Measurements from ENCODE around the gene PPIG.
"Not testable (repeated sequence)": the region's sequence is repeated elsewhere in the genome, so short reads cannot be mapped to it uniquely, and the experiment has no call there.

Gene PPIG

DNA sequence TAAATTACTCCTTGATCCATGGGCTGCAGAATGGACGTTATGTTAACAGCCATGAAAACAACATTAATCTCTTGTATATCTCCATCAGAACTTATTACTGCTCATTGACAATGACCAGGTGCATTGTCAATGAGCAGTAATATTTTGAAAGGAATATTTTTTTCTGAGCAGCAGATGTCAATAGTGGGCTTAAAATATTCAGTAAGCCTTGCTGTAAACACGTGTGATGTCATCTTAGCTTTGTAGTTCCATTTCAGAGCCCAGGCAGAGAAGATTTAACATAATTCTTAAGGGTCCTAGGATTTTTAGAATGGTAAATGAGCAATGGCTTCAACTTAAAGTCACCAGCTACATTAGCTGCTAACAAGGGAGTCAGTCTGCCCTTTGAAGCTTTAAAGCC lies 83.4 kb downstream of the PPIG start:
- no peak for DNase-seq

DNA sequence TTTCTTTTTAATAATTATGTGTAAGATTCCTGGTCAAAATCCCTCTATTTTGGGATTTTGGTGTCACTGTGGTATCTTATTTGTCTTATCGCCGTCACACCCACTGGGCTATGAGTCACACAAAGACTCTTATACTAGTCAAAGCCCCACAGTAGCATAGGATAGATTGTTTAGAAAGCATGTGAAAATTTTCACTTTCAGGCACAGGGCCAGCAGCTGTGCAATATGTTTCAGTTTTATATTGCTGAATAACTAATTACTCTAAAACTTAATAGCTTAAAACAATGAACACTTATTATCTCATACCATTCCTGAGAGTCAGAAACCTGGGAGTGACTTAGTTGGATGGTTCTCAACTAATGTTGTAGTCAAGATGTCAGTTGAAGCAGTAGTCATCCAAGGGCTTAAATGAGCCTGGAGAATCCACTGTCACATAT lies 86.1 kb downstream of the PPIG start:
- DNase-seq = no peak

DNA sequence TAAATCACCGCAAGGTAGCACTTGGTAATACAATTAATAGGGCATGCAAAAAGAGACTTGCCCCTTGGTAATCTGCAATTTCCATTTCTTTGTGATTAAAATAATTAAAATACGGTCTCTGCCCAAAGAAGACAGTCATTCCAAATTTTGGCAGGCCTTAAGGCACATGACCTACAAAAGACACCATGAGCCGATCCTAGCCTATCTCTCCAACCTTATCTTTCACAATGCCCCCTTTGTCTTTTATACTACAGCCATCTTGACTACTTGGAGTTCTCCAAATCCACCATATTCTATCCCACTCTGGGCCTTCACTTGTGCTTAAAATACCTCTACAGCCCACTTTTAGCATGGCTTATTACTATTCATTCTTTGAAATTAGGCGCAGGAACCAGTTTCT lies 86.8 kb downstream of the PPIG start:
- DNase-seq = no peak

DNA sequence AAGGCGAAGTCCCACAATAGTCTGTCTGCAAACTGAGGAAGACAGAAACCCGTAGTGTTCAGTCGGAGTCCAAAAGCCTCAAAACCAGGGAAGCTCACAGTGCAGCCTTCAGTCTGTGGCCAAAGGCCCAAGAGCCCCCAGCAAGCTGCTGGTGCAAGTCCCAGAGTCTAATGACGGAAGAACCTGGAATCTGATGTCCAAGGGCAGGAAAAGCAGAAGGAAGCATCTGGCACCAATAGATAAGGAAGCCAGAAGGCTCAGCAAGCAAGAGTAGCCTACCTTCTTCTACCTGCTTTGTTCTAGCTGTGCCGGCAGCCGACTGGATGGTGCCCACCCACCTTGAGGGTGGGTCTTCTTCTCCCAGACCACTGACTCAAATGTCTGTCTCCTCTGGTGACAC lies 88.3 kb downstream of the PPIG start:
- no peak for DNase-seq

DNA sequence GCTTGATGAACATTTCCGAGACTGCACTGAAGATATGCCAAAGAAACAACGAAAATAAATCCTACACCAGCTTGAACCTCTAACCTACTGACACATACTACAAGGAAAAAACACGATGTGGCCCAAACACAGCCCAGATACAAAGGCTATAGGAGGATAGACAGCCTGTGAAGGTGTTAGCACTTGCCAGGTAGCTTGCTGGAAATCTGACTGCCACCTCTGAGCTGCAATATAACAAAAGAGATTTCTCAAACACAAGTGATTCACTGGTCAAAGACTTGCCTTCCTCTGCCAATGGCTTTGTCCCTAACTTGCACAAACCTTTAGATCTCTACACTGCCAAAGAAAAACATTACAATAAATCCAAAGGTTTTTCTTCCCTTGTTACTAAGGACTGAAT lies 89.0 kb downstream of the PPIG start:
- no peak for DNase-seq

DNA sequence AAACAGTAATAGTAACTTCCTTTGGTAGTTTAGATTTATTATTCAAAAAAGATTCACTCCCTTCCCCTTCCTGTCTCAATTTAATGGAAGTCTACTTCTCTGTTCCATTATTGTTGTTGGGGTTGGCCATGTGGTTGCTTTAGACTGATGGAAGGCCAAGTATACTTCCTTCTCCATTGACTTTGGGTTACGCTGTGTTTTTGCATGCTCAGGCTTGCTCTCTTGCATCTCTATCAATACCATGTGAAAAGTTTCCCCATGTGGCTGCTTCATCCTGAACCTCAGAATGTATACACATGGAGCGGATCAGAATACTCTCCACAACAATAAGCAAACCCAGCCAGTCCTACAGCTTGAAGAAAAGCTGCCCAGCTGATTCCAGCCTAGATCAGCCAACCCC lies 89.8 kb downstream of the PPIG start:
- DNase-seq = no peak

DNA sequence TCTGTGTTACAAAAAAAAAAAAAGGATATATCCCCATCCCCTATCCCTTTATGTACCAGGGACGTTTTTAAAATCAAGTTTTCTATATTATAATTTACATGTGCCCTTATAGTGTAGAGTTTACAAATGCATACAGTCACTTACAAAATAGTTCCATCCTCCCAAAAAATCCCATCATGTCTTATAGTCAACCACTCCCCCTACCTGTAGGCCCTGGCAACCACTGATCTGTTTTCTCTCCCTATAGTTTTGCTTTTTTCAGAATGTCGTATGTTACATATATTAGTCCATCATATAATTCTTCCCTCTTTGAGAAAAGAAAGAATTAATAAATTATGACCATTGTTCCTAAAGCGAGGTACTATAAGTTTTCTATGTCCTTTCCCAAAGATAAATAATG lies 92.2 kb downstream of the PPIG start:
- DNase-seq = no peak

DNA sequence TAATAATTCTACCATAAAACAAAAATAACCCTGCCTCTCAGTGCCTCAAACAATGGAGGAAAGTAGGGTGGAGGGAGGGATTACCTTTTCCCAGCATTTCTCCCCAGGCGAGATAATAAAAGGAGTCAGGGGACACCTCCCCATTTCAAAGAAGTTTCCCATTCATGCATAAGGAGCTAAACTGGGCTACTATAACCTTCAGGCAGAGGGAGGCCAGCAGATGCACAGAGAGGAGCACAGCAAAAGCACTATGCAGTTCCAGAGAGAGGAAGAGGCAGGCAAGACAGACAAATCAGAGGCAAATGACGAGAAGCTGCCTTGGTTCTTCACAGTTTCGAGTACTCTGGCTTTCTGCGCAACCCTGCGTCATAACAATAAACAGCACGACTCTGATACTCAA lies 92.7 kb downstream of the PPIG start:
- DNase-seq = no peak

DNA sequence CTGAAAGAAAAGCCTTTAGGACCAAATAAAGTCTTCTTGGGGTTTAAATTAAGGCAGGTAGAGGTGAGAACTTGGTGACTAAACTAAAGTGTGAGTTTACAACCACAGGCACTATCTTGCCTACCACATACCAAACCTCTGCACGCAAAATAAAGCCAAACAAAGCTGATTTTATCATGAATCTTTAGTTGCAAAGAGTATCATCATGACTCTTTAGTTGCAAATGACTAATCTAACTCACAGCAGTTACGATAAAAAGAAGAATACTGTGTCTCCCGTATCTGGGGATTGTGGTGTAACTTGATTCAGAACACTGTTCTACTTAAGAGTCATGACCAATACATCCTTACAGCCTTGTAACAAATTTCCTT lies 98.9 kb downstream of the PPIG start:
- DNase-seq = no peak

DNA sequence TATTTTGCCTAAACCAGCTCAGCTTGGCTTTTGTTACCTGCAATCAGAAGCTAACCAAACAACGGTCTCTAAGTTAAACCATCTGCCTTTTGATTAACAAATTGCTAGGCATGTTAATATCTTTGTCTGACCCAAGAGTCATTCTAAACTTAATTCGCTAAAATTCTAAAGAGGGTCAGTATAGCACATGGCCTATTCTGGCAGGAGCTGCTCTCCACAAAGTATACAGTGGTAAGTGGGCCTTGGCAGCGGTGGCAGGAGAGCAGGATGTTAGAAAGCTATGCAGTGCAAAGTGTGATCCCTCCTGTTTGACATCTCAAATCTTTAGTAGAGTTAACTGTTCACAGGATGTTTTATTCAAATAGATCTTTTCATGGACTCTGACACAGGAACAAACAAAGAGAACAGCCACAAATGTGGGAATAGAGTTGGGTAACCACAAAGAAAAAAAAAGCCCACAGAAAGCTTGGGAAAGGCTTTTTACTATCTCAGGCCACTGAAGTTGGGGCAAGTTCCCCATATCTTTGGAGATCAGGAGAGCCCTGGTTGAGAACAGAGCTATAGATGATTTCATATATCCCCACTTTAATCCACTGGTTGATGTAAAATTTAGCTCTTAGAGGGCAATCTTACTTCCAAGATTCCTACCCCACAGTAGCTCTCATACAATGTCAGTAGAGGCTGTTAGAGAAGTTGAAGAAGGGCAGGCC lies 99.4 kb downstream of the PPIG start:
- DNase-seq = no peak

DNA sequence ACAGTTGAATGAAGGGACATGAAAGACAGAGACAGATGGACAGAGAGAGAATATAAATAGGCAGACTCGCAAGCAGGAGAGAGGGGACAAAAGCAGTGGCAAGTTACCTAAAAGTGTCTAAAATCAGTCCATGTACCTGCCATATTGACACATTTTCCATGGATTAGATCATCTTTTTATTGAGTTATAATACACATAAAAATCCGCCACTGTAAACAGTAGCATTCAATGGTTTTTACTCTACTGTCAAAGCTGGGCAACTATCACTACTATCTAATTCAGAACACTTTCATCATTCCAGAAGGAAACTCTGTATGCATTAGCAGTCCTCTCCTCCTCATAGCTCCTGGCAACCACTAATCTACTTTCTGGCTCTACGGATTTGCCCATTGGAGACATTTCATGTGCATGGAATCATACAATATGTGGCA lies 100.0 kb downstream of the PPIG start:
- DNase-seq = no peak

DNA sequence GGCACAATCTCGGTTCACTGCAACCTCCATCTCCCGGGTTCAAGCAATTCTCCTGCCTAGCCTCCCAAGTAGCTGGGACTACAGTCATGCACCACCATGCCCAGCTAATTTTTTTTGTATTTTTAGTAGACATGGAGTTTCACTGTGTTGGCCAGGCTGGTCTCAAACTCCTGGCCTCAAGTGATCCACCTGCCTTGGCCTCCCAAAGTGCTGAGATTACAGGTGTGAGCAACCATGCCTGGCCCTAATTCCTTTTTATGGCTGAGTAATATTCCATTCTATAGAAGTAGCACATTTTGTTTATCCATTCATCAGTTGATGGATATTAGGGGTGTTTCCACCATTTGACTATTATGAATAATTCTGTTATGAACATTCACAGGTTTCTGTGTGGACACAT lies 100.6 kb downstream of the PPIG start:
- DNase-seq = not testable (repeated sequence)

DNA sequence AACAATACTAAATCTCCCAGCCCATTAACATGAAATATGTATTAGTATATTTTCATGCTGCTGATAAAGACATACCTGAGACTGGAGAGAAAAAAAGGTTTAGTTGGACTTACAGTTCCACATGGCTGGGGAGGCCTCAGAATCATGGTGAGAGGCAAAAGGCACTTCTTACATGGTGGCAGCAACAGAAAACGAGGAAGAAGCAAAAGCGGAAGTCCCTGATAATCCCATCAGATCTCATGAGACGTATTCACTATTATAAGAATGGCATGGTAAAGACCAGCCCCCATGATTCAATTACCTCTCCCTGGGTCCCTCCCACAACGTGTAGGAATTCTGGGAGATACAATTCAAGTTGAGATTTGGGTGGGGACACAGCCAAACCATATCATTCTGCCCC lies 102.7 kb downstream of the PPIG start:
- DNase-seq = not testable (repeated sequence)

DNA sequence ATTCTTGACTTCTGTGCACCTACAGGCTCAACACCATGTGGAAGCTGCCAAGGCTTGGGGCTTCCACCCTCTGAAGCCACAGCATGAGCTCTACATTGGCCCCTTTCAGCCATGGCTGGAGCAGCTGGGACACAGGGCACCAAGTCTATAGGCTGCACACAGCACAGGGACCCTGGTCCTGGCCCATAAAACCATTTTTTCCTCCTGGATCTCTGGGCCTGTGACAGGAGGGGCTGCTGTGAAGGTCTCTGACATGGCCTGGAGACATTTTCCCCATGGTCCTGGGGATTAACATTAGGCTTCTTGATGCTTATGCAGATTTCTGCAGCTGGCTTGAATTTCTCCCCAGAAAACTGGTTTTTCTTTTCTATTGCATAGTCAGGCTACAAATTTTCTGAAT lies 103.8 kb downstream of the PPIG start:
- not testable (repeated sequence) for DNase-seq

DNA sequence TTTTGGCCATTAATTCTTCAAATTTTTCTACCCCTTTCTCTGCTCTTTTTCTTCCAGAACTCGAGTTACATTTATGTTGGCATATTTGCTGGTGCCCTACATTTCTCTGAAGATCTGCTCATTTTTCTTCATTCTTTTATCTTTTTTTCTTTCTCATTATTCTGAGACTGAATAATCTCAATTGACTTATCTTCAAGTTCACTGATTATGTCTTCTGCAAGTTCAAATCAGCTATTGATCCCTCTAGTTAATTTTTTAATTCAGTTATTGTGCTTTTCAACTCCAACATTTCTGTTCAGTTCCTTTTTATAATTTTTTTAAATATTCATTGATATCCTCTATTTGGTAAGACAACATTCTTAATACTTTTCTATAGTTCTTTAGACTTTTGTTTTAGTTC lies 106.8 kb downstream of the PPIG start:
- DNase-seq = no peak

All from activated CD4-positive, CD25-positive, alpha-beta regulatory T cell (primary cell).